H1 (cell line): ENCODE measurements around the gene TCAP. TPM values are rescaled to one million over a fixed set of nuclear protein-coding genes. Genes with fewer than 3 reads are reported as not detected.

Source experiments
- CTCF ChIA-PET: fragments of 300-600 bp; sonication (Branson Sonifier 250); formaldehyde crosslinking; loops from one replicate; lab custom pipeline; 2021; ENCODE audit not compliant: partially characterized antibody; lab: Charles Lee
- POLR2A ChIA-PET: fragments of 300-600 bp; sonication (Branson Sonifier 250); formaldehyde crosslinking; loops from one replicate; lab custom pipeline; 2021; ENCODE audit warnings: inconsistent platforms; ENCODE audit not compliant: partially characterized antibody; lab: Charles Lee
- DNase-seq, 2 experiments: peaks; one replicate each; pipeline versions ENCODE4 v3.0.0 to v3.0.0-alpha.2; 2010 to 2022; ENCODE audit warnings: low spot score in 2 of 2, low read depth in 1 of 2, mixed read lengths in 1 of 2
- FAIRE-seq: peaks from 2 replicates; lab custom pipeline; 2011; peaks lifted over from hg19 to GRCh38; lab: Jason Lieb, UNC
- H2AFZ ChIP-seq: 2 replicates; pipeline ENCODE4 v1.8.1; 2012; ENCODE audit warnings: low read length, inconsistent platforms
- H2AK5ac ChIP-seq: 2 replicates; pipeline ENCODE4 v1.6.1; 2013; ENCODE audit warnings: low read depth, low read length
- H2BK120ac ChIP-seq: replicated peaks from 2 replicates; pipeline ENCODE3; 2013; ENCODE audit warnings: low read depth, low read length, inconsistent platforms
- H2BK12ac ChIP-seq: 2 replicates; pipeline ENCODE4 v1.6.1; 2013; ENCODE audit warnings: low read depth, low read length
- H2BK15ac ChIP-seq: 2 replicates; pipeline ENCODE4 v1.6.1; 2013; ENCODE audit warnings: low read length
- H2BK20ac ChIP-seq: 2 replicates; pipeline ENCODE4 v1.6.1; 2013; ENCODE audit warnings: low read length
- H2BK5ac ChIP-seq: 2 replicates; pipeline ENCODE4 v1.6.1; 2013; ENCODE audit warnings: low read depth, low read length
- H3K14ac ChIP-seq: 2 replicates; pipeline ENCODE4 v1.6.1; 2013; ENCODE audit warnings: inconsistent platforms; ENCODE audit not compliant: insufficient read length
- H3K18ac ChIP-seq: 2 replicates; pipeline ENCODE4 v1.6.1; 2013; ENCODE audit warnings: low read length; ENCODE audit errors: extremely low read depth
- H3K23ac ChIP-seq: 2 replicates; pipeline ENCODE4 v1.6.1; 2013; ENCODE audit warnings: inconsistent platforms; ENCODE audit not compliant: insufficient read length
- H3K23me2 ChIP-seq: 2 replicates; pipeline ENCODE4 v1.6.1; 2013; ENCODE audit warnings: low read depth, low read length
- H3K27ac ChIP-seq: 2 replicates; pipeline ENCODE4 v1.6.1; 2011; ENCODE audit warnings: low read depth, low read length, inconsistent platforms
- H3K27me3 ChIP-seq, 4 experiments: replicated peaks in 1 of 4; 1 replicate in 1 of 4; 2 replicates in 3 of 4; pipeline versions ENCODE4 v1.6.1 to v1.8.1; 2011 to 2013; ENCODE audit warnings: low read length in 3 of 4, mild to moderate bottlenecking in 3 of 4, inconsistent platforms in 2 of 4, mixed read lengths in 2 of 4, moderate library complexity in 1 of 4; ENCODE audit not compliant: control insufficient read depth in 3 of 4, insufficient read depth in 3 of 4; ENCODE audit errors: extremely low read depth in 1 of 4
- H3K36me3 ChIP-seq, 4 experiments: 2 replicates each; pipeline versions ENCODE4 v1.6.1 to v1.8.1; 2011 to 2013; ENCODE audit warnings: mild to moderate bottlenecking in 4 of 4, low read length in 3 of 4, moderate library complexity in 2 of 4, control low read depth in 1 of 4, inconsistent platforms in 1 of 4; ENCODE audit not compliant: insufficient read depth in 4 of 4, control insufficient read depth in 2 of 4
- H3K4ac ChIP-seq: replicated peaks from 2 replicates; pipeline ENCODE3; 2013; ENCODE audit warnings: low read length, low read depth, mixed read lengths, inconsistent platforms; ENCODE audit not compliant: insufficient read length
- H3K4me1 ChIP-seq, 4 experiments: replicated peaks in 1 of 4; 1 replicate in 1 of 4; 2 replicates in 3 of 4; pipeline versions ENCODE4 v1.6.1 to v1.8.1; 2011 to 2013; ENCODE audit warnings: low read length in 3 of 4, inconsistent platforms in 2 of 4, mixed read lengths in 1 of 4; ENCODE audit not compliant: insufficient read depth in 4 of 4, control insufficient read depth in 3 of 4
- H3K4me2 ChIP-seq, 2 experiments: 2 replicates each; pipeline versions ENCODE4 v1.6.1 to v1.8.1; 2011 to 2013; ENCODE audit warnings: low read depth in 2 of 2, low read length in 2 of 2, control low read depth in 1 of 2, inconsistent platforms in 1 of 2, mild to moderate bottlenecking in 1 of 2; ENCODE audit not compliant: insufficient read depth in 1 of 2
- H3K4me3 ChIP-seq, 4 experiments: fragments of 200-600, 300-600 bp in 1 of 4; sonication (generic), shearing (Covaris generic), sonication (Bioruptor Twin) in 1 of 4; 2 replicates each; pipeline versions ENCODE4 v1.5.1 to v1.8.1; 2011 to 2016; ENCODE audit warnings: low read length in 4 of 4, low read depth in 3 of 4, control low read depth in 2 of 4, inconsistent platforms in 2 of 4, mild to moderate bottlenecking in 2 of 4, mixed read lengths in 1 of 4, moderate library complexity in 1 of 4; ENCODE audit not compliant: insufficient read depth in 2 of 4; ENCODE audit errors: extremely low read depth in 1 of 4
- H3K56ac ChIP-seq: replicated peaks from 2 replicates; pipeline ENCODE3; 2013; ENCODE audit warnings: low read depth, mild to moderate bottlenecking, mixed read lengths, low read length, inconsistent platforms; ENCODE audit not compliant: insufficient read length
- H3K79me1 ChIP-seq: 2 replicates; pipeline ENCODE4 v1.6.1; 2013; ENCODE audit warnings: low read depth, low read length, control low read depth
- H3K79me2 ChIP-seq, 2 experiments: 2 replicates each; pipeline versions ENCODE4 v1.6.1 to v1.8.1; 2012 to 2013; ENCODE audit warnings: low read length in 2 of 2, mild to moderate bottlenecking in 2 of 2, inconsistent platforms in 1 of 2; ENCODE audit not compliant: insufficient read depth in 2 of 2, control insufficient read depth in 1 of 2
- H3K9ac ChIP-seq, 4 experiments: replicated peaks in 1 of 4; 1 replicate in 1 of 4; 2 replicates in 3 of 4; pipeline versions ENCODE4 v1.6.1 to v1.8.1; 2011 to 2013; ENCODE audit warnings: low read depth in 3 of 4, low read length in 3 of 4, control low read depth in 2 of 4, mild to moderate bottlenecking in 2 of 4, moderate library complexity in 2 of 4, inconsistent platforms in 1 of 4; ENCODE audit errors: extremely low read depth in 1 of 4
- H3K9me3 ChIP-seq, 2 experiments: 2 replicates each; pipeline versions ENCODE4 v1.6.1 to v1.8.1; 2012 to 2013; ENCODE audit warnings: mild to moderate bottlenecking in 2 of 2, moderate library complexity in 2 of 2, control low read depth in 1 of 2, inconsistent platforms in 1 of 2, low read depth in 1 of 2, low read length in 1 of 2, mixed read lengths in 1 of 2; ENCODE audit not compliant: insufficient read depth in 2 of 2
- H4K20me1 ChIP-seq, 2 experiments: replicated peaks in 1 of 2; 2 replicates each; pipeline versions ENCODE3 to v1.8.1; 2011 to 2013; ENCODE audit warnings: inconsistent platforms in 2 of 2, low read length in 2 of 2, mild to moderate bottlenecking in 1 of 2; ENCODE audit not compliant: insufficient read depth in 2 of 2, control insufficient read depth in 1 of 2
- H4K5ac ChIP-seq: 2 replicates; pipeline ENCODE4 v1.6.1; 2013; ENCODE audit warnings: low read length, low read depth, mixed read lengths, inconsistent platforms; ENCODE audit not compliant: insufficient read length
- H4K8ac ChIP-seq: 2 replicates; pipeline ENCODE4 v1.8.0; 2013; ENCODE audit warnings: mild to moderate bottlenecking, moderate library complexity, low read length, inconsistent platforms; ENCODE audit not compliant: insufficient read depth; ENCODE audit errors: extremely low read depth
- H4K91ac ChIP-seq: replicated peaks from 2 replicates; pipeline ENCODE3; 2013; ENCODE audit warnings: low read length, mixed read lengths, inconsistent platforms; ENCODE audit not compliant: insufficient read length
- CBX5 ChIP-seq: fragments of 300-800, 300-1000 bp; sonication (generic); IDR thresholded peaks from 2 replicates; pipeline ENCODE4 v1.7.1; 2016; ENCODE audit warnings: antibody characterized with exemption, low read length, low read depth
- CHD1 ChIP-seq: IDR thresholded peaks from 2 replicates; pipeline ENCODE4 v1.6.1; 2012; ENCODE audit warnings: low read depth, low read length, improper control_type of control experiment
- CTCF ChIP-seq, 3 experiments: IDR thresholded peaks; 1 replicate in 2 of 3; 2 replicates in 1 of 3; pipeline versions ENCODE4 v1.5.1 to v1.6.1; 2011; ENCODE audit warnings: low read length in 3 of 3, mild to moderate bottlenecking in 3 of 3, inconsistent platforms in 2 of 3, low read depth in 1 of 3, moderate library complexity in 1 of 3; ENCODE audit not compliant: insufficient read depth in 1 of 3; ENCODE audit errors: control extremely low read depth in 1 of 3
- HDAC6 ChIP-seq: IDR thresholded peaks from one replicate; pipeline ENCODE4 v1.7.1; 2012; ENCODE audit warnings: low read depth, mild to moderate bottlenecking, inconsistent platforms, low read length, moderate library complexity
- NRF1 ChIP-seq: IDR thresholded peaks from 2 replicates; pipeline ENCODE4 v1.6.1; 2011; ENCODE audit warnings: mild to moderate bottlenecking, low read depth, low read length, improper control_type of control experiment
- POLR2A ChIP-seq, 2 experiments: IDR thresholded peaks; 1 replicate in 1 of 2; 2 replicates in 1 of 2; pipeline ENCODE4 v1.6.1; 2011; ENCODE audit warnings: low read depth in 2 of 2, low read length in 2 of 2, mild to moderate bottlenecking in 2 of 2; ENCODE audit errors: control extremely low read depth in 1 of 2
- RAD21 ChIP-seq, 2 experiments: IDR thresholded peaks in 1 of 2; conservative IDR thresholded peaks in 1 of 2; 2 replicates each; pipeline ENCODE4 v1.6.1; 2011; ENCODE audit warnings: low read depth in 2 of 2, low read length in 2 of 2, improper control_type of control experiment in 1 of 2, inconsistent platforms in 1 of 2, mild to moderate bottlenecking in 1 of 2, moderate library complexity in 1 of 2
- TBP ChIP-seq: IDR thresholded peaks from 2 replicates; pipeline ENCODE4 v1.6.1; 2011; ENCODE audit warnings: low read depth, low read length, improper control_type of control experiment
- TCF12 ChIP-seq: IDR thresholded peaks from 2 replicates; pipeline ENCODE4 v1.6.1; 2011; ENCODE audit warnings: low read depth, mild to moderate bottlenecking, low read length
- ZNF274 ChIP-seq: IDR thresholded peaks from 2 replicates; pipeline ENCODE4 v1.7.0; 2012; ENCODE audit warnings: low read length, borderline replicate concordance; ENCODE audit errors: extremely low read depth
- WGBS, 2 experiments: shearing (Covaris generic) in 1 of 2; methylation state at CpG; one replicate each; pipeline versions ENCODE4 v1.1.6 to v1.1.7; 2013 to 2015; ENCODE audit warnings: low lambda C conversion rate in 2 of 2, mixed read lengths in 2 of 2, inconsistent platforms in 1 of 2, low coverage in 1 of 2, missing lambda C conversion rate in 1 of 2; ENCODE audit not compliant: insufficient replicate concordance in 2 of 2, insufficient coverage in 1 of 2, insufficient read length in 1 of 2; ENCODE audit errors: extremely low coverage in 1 of 2, missing lambda C conversion rate in 1 of 2; 5-methylcytosine and 5-hydroxymethylcytosine counted together
- polyA plus RNA-seq, 7 experiments: library from polyadenylated mRNA; depleted of rRNA in 3 of 7; stranded (reverse) in 5 of 7; unstranded in 2 of 7; fragments of >200 nt in 5 of 7; fragments of 200-250 nt in 2 of 7; gene quantifications; 1 replicate in 5 of 7; 2 replicates in 1 of 7; 4 replicates in 1 of 7; pipeline versions ENCODE4 v1.2.1 to v1.2.3, GENCODE V29; 2011 to 2013; ENCODE audit warnings: missing spikeins in 2 of 7, mixed read lengths in 2 of 7
- total RNA-seq: library from RNA; stranded (reverse); fragmentation: NEBNext Ultra II Directional; extraction: Animal tissue kit (Norgen Biotek cat#: 25700); gene quantifications from 2 replicates; pipeline ENCODE4 v1.2.1, GENCODE V29; 2021

TCAP gene
- total and polyA plus RNA-seq, 2 of the 8 experiments (the other 6 are each of a cell fraction or from before 2014, with no cell fraction given), result 0.82 to 1.4 TPM

- H4K20me1 ChIP-seq, result peaks cover 0 to 5% of the 10 kb centered on the region in 2 experiments
- peaks cover 8% of the 10 kb centered on the region; the same call in 1 of the 2 replicates for H3K23me2 ChIP-seq
- no peak overlapping the region for H3K9ac ChIP-seq
- peaks cover 6% of the 10 kb centered on the region for H3K79me1 ChIP-seq
- H2BK5ac ChIP-seq, result peak overlapping the region; percentile 46; the same call in 1 of the 2 replicates
- 0 out of 7 replicates have a peak, but pooled peaks cover 0 to 3% (median 0%) of the 10 kb centered on the region in 4 experiments for H3K27me3 ChIP-seq
- H4K8ac ChIP-seq, result no peak overlapping the region
- no peak overlapping the region for H3K4me3 ChIP-seq
- no peaks in the 10 kb centered on the region for H3K9me3 ChIP-seq
- H3K18ac ChIP-seq, result no peak overlapping the region
- H2BK12ac ChIP-seq, result peak overlapping the region; percentile 27; the same call in 1 of the 2 replicates
- H3K23ac ChIP-seq, result no peak overlapping the region
- FAIRE-seq, result peak; percentile 80
- CTCF ChIA-PET, result interaction anchor here (0.6 to 49.2 kb wide), 16 partner anchors 5 to 127 kb away, joined by 3 to 1885 read pairs (median 6); partner anchors contain the start of genes ERBB2, MIEN1, PGAP3 and PNMT
- 0 out of 2 replicates have a peak overlapping the region, but pooled peaks have one; percentile 41 for H2AK5ac ChIP-seq
- H3K4me1 ChIP-seq, result peaks cover 15 to 47% (median 37%) of the 10 kb centered on the region in 4 experiments
- no peak overlapping the region; a peak in 1 of 4 replicates for H3K4me2 ChIP-seq
- no peak for DNase-seq
- no peak overlapping the region for H2BK120ac ChIP-seq
- no peak overlapping the region for H3K27ac ChIP-seq
- no peak overlapping the region for H2BK20ac ChIP-seq
- H2AFZ ChIP-seq, result no peak overlapping the region
- no peak overlapping the region for H4K91ac ChIP-seq
- peak overlapping the region; percentile 48; the same call in 1 of the 2 replicates for H2BK15ac ChIP-seq
- H3K36me3 ChIP-seq, result no peaks in the 10 kb centered on the region
- no peak overlapping the region for H3K56ac ChIP-seq
- no peak overlapping the region for H3K4ac ChIP-seq
- H4K5ac ChIP-seq, result no peak overlapping the region
- WGBS, 2 experiments, result 40% methylated on average over 2 of the region's 2 CpGs; no CpG with 5 or more reads in 1 of the 2 experiments
- POLR2A ChIA-PET, result interaction anchor here (1.2 to 5.8 kb wide), 4 partner anchors 10 to 53 kb away, joined by 3 to 39 read pairs (median 5); partner anchors contain the start of gene PGAP3
- peaks cover 8 to 20% of the 10 kb centered on the region in 2 experiments for H3K79me2 ChIP-seq
- no peak overlapping the region for H3K14ac ChIP-seq
- TF ChIP-seq CHD1 (no peak), CTCF (IDR thresholded peaks at IDR 0.05; ENCODE audit: control extremely low read depth in 1 of 3, insufficient read depth in 1 of 3, low read depth in 1 of 3, low read length in 3 of 3) (peak in 2 of 3 experiments; percentile 60 to 70; a peak in 3 of 4 replicates), TCF12 (no peak), TBP (no peak), CBX5 (no peak), RAD21 (IDR thresholded peaks at IDR 0.05 in 1 of 2, conservative IDR thresholded peaks at IDR 0.05 in 1 of 2; ENCODE audit: low read depth in 2 of 2, low read length in 2 of 2) (peak; percentile 37 to 47; a peak in 3 of 4 replicates), POLR2A (IDR thresholded peaks at IDR 0.05; ENCODE audit: control extremely low read depth in 1 of 2, low read depth in 2 of 2, low read length in 2 of 2) (no peak), HDAC6 (no peak), NRF1 (no peak), ZNF274 (no peak)
Observed at GRCh38 chr17:39634384-39634871, 30.7 kb upstream of the TCAP start.
